ENCODE data around the gene TAF15.

TAF15 gene

DNA sequence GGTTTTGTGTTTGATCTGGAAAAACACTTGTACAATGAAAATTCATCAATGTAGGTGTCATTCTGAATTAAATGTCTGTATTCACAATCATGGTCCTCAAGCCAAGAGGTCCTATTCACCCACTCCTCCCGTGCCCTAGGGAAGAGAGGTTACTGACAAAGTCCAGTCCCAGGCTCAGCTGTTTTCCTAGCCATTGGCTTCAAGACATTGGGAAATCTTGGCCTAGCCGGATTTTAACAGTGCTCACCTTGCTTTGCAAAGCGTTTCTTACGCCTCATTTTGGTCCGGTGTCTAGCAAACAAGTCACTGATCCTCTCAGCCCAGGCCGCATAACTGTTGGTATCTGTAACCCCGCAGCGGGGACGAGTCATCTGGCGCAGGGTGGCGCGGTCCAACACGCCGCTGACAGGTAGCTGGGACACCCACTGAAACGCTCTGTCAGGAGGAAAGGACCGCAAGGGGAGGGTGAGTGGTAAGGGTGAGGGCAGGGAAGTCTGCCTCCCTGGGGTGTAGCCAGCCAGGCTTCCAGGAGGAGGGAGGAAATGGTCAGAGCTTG, 30.6 kb upstream of the TAF15 start:
- no peaks in the 10 kb centered on the region for H3K36me3 Mint-ChIP-seq (ENCODE audit: low read depth)
- no peak for DNase-seq
- H3K4me1 Mint-ChIP-seq, result peaks cover 19% of the 10 kb centered on the region
- H3K27ac Mint-ChIP-seq, result no peak overlapping the region
- H3K4me3 Mint-ChIP-seq, result no peak overlapping the region
- TF ChIP-seq, protein P1, sequence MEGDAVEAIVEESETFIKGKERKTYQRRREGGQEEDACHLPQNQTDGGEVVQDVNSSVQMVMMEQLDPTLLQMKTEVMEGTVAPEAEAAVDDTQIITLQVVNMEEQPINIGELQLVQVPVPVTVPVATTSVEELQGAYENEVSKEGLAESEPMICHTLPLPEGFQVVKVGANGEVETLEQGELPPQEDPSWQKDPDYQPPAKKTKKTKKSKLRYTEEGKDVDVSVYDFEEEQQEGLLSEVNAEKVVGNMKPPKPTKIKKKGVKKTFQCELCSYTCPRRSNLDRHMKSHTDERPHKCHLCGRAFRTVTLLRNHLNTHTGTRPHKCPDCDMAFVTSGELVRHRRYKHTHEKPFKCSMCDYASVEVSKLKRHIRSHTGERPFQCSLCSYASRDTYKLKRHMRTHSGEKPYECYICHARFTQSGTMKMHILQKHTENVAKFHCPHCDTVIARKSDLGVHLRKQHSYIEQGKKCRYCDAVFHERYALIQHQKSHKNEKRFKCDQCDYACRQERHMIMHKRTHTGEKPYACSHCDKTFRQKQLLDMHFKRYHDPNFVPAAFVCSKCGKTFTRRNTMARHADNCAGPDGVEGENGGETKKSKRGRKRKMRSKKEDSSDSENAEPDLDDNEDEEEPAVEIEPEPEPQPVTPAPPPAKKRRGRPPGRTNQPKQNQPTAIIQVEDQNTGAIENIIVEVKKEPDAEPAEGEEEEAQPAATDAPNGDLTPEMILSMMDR (IDR thresholded peaks at IDR 0.05), result no peak
- no peaks in the 10 kb centered on the region for H3K9me3 Mint-ChIP-seq
- H3K27me3 Mint-ChIP-seq (ENCODE audit: low read depth, poor library complexity), result peaks cover 44% of the 10 kb centered on the region

DNA sequence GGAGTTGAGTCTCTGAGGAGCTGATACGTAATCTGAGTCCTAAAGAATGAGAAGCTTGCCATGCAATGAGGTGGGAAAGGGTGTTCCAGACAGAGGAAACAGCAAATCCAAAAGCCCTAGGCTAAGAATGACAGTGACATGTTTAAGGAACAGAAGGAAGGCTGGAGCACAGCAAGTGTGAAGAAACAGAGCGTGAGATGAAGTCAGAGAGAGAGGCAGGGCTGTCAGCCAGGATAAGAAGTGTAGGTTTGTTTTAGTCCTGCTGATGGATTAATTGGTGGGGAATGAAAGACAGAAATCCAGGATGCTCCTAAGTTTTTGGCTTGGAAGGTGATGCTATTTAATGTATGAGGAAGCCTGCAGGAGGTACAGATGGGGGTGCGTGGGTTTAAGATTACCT, 28.3 kb upstream of the TAF15 start:
- TF ChIP-seq, protein P1 (IDR thresholded peaks at IDR 0.05), result no peak
- no peaks in the 10 kb centered on the region for H3K9me3 Mint-ChIP-seq
- H3K4me1 Mint-ChIP-seq, result peaks cover 5% of the 10 kb centered on the region
- H3K27me3 Mint-ChIP-seq (ENCODE audit: low read depth, poor library complexity), result peaks cover 53% of the 10 kb centered on the region
- no peak overlapping the region for H3K4me3 Mint-ChIP-seq
- no peak overlapping the region for H3K27ac Mint-ChIP-seq
- no peak for DNase-seq
- H3K36me3 Mint-ChIP-seq (ENCODE audit: low read depth), result no peaks in the 10 kb centered on the region

DNA sequence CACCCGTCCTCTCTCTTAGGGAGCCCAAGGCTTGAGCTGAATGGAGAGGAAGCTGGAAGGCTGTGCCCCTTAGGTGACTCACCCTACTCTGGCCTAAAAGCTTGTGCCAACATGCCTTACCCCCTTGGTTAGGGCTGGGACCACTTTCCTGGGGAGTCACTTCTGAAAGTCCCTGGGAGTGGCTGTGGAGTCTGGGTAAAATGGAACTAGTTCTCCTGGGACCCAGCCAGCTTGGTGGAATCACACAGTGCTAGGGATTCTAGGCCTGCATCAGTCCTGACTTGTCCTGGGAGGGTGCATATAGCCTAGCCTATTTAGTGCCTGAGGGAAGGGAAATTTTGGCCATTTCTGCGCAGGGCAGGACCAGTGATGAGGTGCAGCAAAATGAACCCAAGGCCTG, 24.4 kb upstream of the TAF15 start:
- Mint-ChIP-seq H3K27me3 (ENCODE audit: low read depth, poor library complexity) (peaks cover 63% of the 10 kb centered on the region), H3K4me1 (peaks cover 30% of the 10 kb centered on the region), H3K36me3 (ENCODE audit: low read depth) (no peaks in the 10 kb centered on the region), H3K27ac (no peak overlapping the region), H3K4me3 (no peak overlapping the region), H3K9me3 (no peaks in the 10 kb centered on the region)
- TF ChIP-seq, protein P1 (IDR thresholded peaks at IDR 0.05), result no peak
- DNase-seq, result no peak

DNA sequence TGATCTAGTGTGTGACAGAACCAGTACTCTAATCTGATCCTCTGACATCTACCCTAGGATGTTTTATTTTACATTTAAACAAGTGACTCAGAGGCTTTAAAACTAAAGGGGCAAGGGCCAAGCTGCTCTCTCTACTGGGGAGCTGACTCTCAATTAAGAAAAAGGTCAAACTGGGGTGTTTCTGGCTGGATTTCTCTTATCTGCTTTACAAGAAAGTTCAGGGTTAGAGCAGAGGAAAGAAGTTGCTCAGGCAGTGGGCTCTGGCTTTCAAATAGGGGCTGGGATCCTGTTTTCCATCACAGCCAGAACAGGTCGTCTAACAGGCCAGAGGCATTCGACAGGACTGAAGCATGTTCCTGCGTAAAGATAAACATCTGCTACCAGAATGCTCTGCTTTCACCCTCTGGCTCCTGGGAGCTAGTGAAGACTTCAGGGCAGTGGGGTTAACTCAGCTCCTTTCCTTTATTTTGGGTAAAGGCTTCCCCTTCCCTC, 22.3 kb upstream of the TAF15 start:
- peaks cover 25% of the 10 kb centered on the region for H3K4me1 Mint-ChIP-seq
- no peaks in the 10 kb centered on the region for H3K36me3 Mint-ChIP-seq (ENCODE audit: low read depth)
- TF ChIP-seq, protein P1 (IDR thresholded peaks at IDR 0.05), result no peak
- peaks cover 70% of the 10 kb centered on the region for H3K27me3 Mint-ChIP-seq (ENCODE audit: low read depth, poor library complexity)
- H3K27ac Mint-ChIP-seq, result peak overlapping the region; percentile 33
- H3K4me3 Mint-ChIP-seq, result no peak overlapping the region
- no peak for DNase-seq
- H3K9me3 Mint-ChIP-seq, result no peaks in the 10 kb centered on the region

DNA sequence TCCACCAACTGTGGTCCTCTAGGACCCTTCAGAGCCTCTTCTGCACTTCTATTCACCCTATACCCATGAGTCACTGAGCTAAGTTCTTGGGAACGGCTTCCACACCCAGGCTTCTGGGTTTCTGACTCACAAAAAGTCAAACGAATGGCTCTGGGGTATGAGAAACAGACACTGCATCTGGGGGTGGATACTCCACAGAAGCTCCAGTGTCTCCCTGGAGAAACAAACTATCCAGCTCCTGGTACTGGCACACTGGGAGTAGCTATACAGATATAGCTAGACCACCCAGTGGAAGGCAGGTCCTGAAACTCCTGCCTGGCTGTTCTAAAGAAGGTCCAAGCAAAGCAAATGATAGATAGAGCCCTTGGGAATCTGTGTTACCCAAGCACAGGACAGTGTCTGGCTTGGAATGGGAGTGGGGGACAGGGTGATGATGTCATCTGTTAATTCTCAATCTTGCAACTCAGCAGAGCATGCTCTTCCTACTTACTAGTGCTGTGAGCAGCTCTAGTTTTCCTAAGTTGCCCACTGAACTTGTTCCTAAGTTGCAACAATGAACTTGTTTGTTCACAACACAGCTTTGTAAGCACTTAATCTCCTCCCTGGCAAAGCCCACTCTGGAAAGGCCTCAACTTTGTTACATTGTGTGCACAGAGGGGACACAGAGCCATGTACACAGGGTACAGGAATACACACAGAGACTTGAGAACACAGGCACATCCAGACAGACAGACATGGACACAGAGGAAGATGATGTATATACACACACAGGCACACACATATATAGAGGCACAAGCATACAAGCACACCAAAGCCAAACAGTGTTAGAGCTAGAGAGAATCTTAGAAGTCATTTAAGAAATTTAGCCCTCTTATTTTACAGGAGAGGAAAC, 20.6 kb upstream of the TAF15 start:
- peaks cover 74% of the 10 kb centered on the region for H3K27me3 Mint-ChIP-seq (ENCODE audit: low read depth, poor library complexity)
- H3K36me3 Mint-ChIP-seq (ENCODE audit: low read depth), result no peaks in the 10 kb centered on the region
- TF ChIP-seq, protein P1 (IDR thresholded peaks at IDR 0.05), result no peak
- H3K4me3 Mint-ChIP-seq, result no peak overlapping the region
- H3K4me1 Mint-ChIP-seq, result peaks cover 25% of the 10 kb centered on the region
- H3K9me3 Mint-ChIP-seq, result no peaks in the 10 kb centered on the region
- no peak overlapping the region for H3K27ac Mint-ChIP-seq
- no peak for DNase-seq
